Activated T-helper 17 cell treated with anti-CD3 and anti-CD28 coated beads, Interleukin-2, amount 50 U/mL, for 72 hours (primary cell): ENCODE results near the gene NBDY. TPM values are rescaled to one million over a fixed set of nuclear protein-coding genes. Genes with fewer than 3 reads are reported as not detected.

Experiments
- ATAC-seq: fragments of 150-1000 bp; cut with Tn5 transposase; replicated peaks from 2 replicates; pipeline ENCODE4 v1.10.0; 2021; ENCODE audit warnings: mild to moderate bottlenecking, moderate library complexity
- H3K27ac Mint-ChIP-seq: one replicate; pipeline ENCODE4 v1.8.0; 2022; ENCODE audit warnings: mixed read lengths
- H3K27me3 Mint-ChIP-seq: one replicate; pipeline ENCODE4 v1.8.0; 2022; ENCODE audit warnings: mixed read lengths
- H3K36me3 Mint-ChIP-seq: one replicate; pipeline ENCODE4 v1.8.0; 2022; ENCODE audit warnings: low read depth, mild to moderate bottlenecking, mixed read lengths
- H3K4me1 Mint-ChIP-seq: one replicate; pipeline ENCODE4 v1.8.0; 2022; ENCODE audit warnings: mixed read lengths
- H3K4me3 Mint-ChIP-seq: one replicate; pipeline ENCODE4 v1.8.0; 2022; ENCODE audit warnings: mild to moderate bottlenecking, mixed read lengths
- H3K9me3 Mint-ChIP-seq: one replicate; pipeline ENCODE4 v1.8.0; 2022; ENCODE audit warnings: mixed read lengths
- total RNA-seq, 2 donors: library from RNA; stranded (reverse); gene quantifications; one replicate each; pipeline ENCODE4 v1.2.3, GENCODE V29; 2022

The NBDY gene
- total RNA-seq, 2 donors from 2014 or later, result 33.6 to 46.0 TPM

GRCh38 chrX:56787734-56788152, 58.7 kb downstream of the NBDY start:
- Mint-ChIP-seq H3K36me3 (peaks cover 49% of the 10 kb centered on the region), H3K27ac (no peak overlapping the region), H3K4me3 (no peak overlapping the region), H3K27me3 (no peaks in the 10 kb centered on the region), H3K4me1 (peaks cover 20% of the 10 kb centered on the region), H3K9me3 (no peaks in the 10 kb centered on the region)
- ATAC-seq, result no peak

DNA sequence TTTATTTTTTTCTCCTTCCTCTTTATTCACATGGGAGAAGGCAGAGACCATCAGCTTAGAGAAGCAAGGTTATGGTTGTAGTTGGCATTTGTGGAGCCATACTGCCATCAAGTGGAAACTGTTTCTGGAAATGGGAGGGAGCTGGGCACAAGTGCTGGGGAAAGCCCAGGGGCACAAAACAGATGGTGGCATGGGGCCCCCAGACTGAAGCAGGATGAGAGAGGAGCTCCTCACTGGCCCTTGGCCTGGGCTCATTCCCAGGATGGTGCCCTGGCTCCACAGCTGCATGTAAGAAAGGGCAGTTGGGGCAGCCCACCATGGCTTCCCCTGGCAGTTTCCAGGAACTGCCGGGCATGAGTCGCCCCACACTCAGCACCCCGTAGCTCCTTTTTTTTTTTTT, 59.2 kb downstream of the NBDY start:
- Mint-ChIP-seq H3K27ac (no peak overlapping the region), H3K4me3 (no peak overlapping the region), H3K27me3 (no peaks in the 10 kb centered on the region), H3K9me3 (no peaks in the 10 kb centered on the region), H3K4me1 (peaks cover 18% of the 10 kb centered on the region), H3K36me3 (peaks cover 45% of the 10 kb centered on the region)
- no peak for ATAC-seq

DNA sequence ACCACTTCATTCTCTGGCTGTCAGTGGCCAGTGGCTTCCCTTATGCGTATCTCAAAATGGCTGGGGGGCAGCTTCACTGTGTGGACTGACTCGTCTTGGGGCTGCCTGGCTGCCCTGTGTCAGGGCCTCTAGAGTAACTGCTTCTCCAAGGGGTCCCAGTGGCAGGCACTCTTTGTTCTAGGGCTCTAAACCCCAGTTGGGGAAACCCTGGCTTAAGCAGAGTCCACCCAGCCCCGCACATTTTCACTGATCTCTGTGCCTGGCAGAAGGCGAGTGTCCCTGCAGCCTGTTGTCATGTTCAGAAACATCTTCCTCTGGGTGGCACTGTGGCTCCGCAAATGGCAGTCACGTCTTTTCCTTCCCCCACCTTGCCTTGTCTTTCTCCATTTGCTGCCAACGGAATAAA, 59.7 kb downstream of the NBDY start:
- no peaks in the 10 kb centered on the region for H3K27me3 Mint-ChIP-seq
- peak; percentile 37 for ATAC-seq
- peaks cover 18% of the 10 kb centered on the region for H3K4me1 Mint-ChIP-seq
- no peak overlapping the region for H3K27ac Mint-ChIP-seq
- H3K4me3 Mint-ChIP-seq, result no peak overlapping the region
- H3K9me3 Mint-ChIP-seq, result no peaks in the 10 kb centered on the region
- H3K36me3 Mint-ChIP-seq, result peaks cover 45% of the 10 kb centered on the region

GRCh38 chrX:56789518-56790070, 60.6 kb downstream of the NBDY start:
- Mint-ChIP-seq H3K9me3 (no peaks in the 10 kb centered on the region), H3K36me3 (peaks cover 45% of the 10 kb centered on the region), H3K4me1 (peaks cover 18% of the 10 kb centered on the region), H3K27ac (no peak overlapping the region), H3K27me3 (no peaks in the 10 kb centered on the region), H3K4me3 (no peak overlapping the region)
- ATAC-seq, result no peak

DNA sequence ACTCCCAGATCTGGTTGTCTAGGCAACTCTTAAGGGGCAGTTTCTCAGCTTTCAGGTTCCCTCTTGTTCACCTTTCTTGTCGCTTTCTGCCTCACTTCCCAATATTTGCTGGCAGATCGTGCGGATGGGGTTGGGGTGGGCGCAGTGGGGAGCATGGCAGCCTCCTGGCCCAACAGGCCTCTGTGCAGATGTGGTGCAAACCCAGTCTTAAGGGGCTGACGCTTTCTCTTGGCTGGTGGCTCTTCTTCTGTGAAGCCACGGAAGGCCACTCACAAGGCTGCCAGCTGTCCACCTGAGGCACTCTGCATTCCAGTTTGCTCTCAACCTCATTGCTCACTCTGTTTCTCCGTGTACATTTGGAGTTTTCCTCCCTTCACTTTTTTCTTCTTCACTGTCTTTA, 61.7 kb downstream of the NBDY start:
- H3K4me1 Mint-ChIP-seq, result peaks cover 18% of the 10 kb centered on the region
- peaks cover 45% of the 10 kb centered on the region for H3K36me3 Mint-ChIP-seq
- H3K9me3 Mint-ChIP-seq, result no peaks in the 10 kb centered on the region
- H3K27ac Mint-ChIP-seq, result peak overlapping the region; percentile 52
- no peak for ATAC-seq
- no peaks in the 10 kb centered on the region for H3K27me3 Mint-ChIP-seq
- H3K4me3 Mint-ChIP-seq, result no peak overlapping the region

DNA sequence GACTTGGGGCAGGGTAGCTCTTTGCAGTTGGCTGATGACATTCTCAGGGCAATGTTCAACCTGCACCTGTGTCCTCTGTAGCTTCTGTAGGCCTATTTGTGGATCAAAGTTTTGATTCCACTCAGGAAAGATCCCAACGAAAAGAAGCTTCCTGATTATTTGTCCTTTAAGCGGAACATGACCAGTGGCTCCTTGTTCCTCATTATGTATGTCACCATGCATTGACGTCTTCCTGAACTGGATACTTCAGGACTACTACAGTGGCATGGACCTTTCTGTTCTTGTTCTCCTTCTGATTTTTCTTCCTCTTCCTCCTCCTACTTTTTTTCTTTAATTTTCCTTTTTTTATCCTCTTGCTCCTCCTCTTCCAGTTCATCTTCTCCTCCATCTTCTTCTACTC, 62.4 kb downstream of the NBDY start:
- no peaks in the 10 kb centered on the region for H3K9me3 Mint-ChIP-seq
- peaks cover 41% of the 10 kb centered on the region for H3K36me3 Mint-ChIP-seq
- peak overlapping the region; percentile 52 for H3K27ac Mint-ChIP-seq
- no peak for ATAC-seq
- H3K27me3 Mint-ChIP-seq, result no peaks in the 10 kb centered on the region
- H3K4me1 Mint-ChIP-seq, result peaks cover 19% of the 10 kb centered on the region
- no peak overlapping the region for H3K4me3 Mint-ChIP-seq

- peaks cover 20% of the 10 kb centered on the region for H3K4me1 Mint-ChIP-seq
These were observed 63.4 kb downstream of the NBDY start for GRCh38 chrX:56792270-56793111.

DNA sequence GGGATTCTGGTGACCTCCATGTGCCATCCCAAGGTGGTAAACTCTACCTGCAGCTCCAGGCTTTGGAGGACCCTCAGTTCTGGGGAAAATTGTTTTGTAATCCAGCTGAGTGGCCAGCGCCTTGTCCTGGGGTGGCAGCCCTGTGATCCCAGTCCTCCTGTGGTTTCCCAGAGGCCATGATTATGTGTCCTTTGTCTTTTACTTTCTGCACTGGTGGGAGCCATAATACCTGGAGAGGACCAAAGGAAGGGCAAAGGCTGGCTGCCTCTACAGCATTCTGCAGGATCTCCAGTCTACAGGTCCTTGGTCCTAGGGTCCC, 64.0 kb downstream of the NBDY start:
- Mint-ChIP-seq H3K27ac (no peak overlapping the region), H3K36me3 (peaks cover 31% of the 10 kb centered on the region), H3K9me3 (no peaks in the 10 kb centered on the region), H3K4me3 (no peak overlapping the region), H3K4me1 (peaks cover 25% of the 10 kb centered on the region), H3K27me3 (no peaks in the 10 kb centered on the region)
- ATAC-seq, result no peak

More at GRCh38 chrX:56792270-56793111, 63.4 kb downstream of the NBDY start:
- ATAC-seq, result no peak
- H3K4me3 Mint-ChIP-seq, result no peak overlapping the region
- H3K27me3 Mint-ChIP-seq, result no peaks in the 10 kb centered on the region
- no peaks in the 10 kb centered on the region for H3K9me3 Mint-ChIP-seq
- H3K36me3 Mint-ChIP-seq, result peaks cover 31% of the 10 kb centered on the region
- H3K27ac Mint-ChIP-seq, result peak overlapping the region; percentile 52

- Mint-ChIP-seq H3K9me3 (no peaks in the 10 kb centered on the region), H3K27me3 (no peaks in the 10 kb centered on the region), H3K36me3 (peaks cover 31% of the 10 kb centered on the region), H3K4me1 (peaks cover 25% of the 10 kb centered on the region), H3K27ac (no peak overlapping the region), H3K4me3 (no peak overlapping the region)
- ATAC-seq, result no peak
These were observed 64.7 kb downstream of the NBDY start for GRCh38 chrX:56793521-56794320.

DNA sequence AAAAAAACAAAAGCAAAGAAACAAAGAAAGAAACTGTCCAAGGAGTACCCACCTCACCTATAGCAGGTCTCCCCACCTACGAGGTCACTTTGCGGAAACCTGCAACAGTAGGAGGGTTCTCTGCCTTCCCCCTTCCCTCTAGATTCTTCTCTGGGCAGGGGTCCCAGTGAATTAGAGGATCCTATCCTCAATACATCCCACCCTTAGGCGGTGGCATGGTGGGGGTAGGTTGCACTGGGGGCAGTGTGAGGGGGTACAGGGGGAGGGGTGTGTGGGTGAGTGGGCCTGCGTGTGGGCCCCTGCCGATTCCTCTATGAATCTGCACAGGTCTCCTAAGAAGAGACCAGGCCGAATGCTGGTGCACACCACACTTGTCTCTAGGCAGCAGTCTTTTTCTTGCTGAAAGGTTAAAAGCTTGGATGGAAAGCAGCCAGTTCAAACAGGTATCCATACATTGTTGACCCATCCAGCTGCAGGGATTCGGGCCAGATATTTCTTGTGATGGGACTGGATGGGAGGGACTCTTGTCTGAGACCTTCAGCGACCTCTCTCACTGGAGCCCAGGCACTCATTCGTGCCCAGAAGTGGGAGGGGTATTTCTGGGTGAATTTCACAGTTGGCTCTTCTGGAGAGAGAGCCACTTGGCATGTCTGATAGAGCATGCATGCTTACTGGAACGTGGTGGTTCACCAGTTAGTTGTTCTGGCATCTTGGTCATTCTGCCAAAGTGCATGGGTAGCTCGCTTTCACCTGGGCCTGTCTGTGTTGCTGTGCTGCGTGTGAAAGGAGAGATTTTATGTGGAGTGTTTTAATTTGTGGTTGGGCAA, 65.6 kb downstream of the NBDY start:
- Mint-ChIP-seq H3K36me3 (peaks cover 27% of the 10 kb centered on the region), H3K4me1 (peaks cover 28% of the 10 kb centered on the region), H3K4me3 (no peak overlapping the region), H3K9me3 (no peaks in the 10 kb centered on the region), H3K27me3 (no peaks in the 10 kb centered on the region), H3K27ac (no peak overlapping the region)
- no peak for ATAC-seq

- peaks cover 27% of the 10 kb centered on the region for H3K36me3 Mint-ChIP-seq
- H3K4me3 Mint-ChIP-seq, result no peak overlapping the region
- peaks cover 33% of the 10 kb centered on the region for H3K4me1 Mint-ChIP-seq
- ATAC-seq, result no peak
- H3K27me3 Mint-ChIP-seq, result no peaks in the 10 kb centered on the region
- H3K27ac Mint-ChIP-seq, result no peak overlapping the region
- no peaks in the 10 kb centered on the region for H3K9me3 Mint-ChIP-seq
These were observed 66.3 kb downstream of the NBDY start for GRCh38 chrX:56795309-56795868.

DNA sequence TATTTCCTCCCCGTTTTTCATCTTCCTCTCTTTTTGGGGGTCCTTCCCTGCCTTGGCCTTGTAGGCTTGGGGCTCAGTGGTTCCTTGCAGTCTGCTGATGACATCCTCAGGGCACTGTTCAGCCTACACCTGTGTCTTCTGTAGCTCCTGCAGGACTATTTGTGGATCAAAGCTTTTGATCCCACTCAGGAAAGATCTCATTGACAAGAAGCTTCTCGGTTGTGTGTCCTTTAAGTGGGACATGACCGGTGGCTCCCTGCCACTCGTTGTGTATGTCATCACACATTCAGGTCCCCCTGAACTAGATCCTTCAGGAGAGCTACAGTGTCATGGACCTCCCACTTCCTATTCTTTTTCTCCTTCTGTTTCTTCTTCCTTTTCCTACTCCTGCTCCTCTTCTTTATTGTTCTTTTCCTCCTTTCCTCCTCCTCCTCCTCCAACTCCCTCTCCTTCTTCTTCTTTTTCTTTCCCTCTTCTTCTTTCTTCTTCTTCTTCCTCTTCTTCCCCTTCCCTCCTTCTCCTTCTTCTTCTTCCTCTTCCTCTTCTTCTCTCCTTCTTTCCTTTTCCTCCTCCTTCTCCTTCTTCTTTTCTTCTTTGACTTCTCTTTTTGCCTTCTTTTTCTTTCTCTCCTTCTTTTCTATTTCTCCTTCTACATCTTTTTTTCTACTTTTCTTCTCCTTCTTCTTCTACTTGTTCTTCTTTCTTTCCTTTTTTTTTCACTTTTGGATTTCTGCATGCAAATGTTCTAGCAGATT, 67.8 kb downstream of the NBDY start:
- H3K4me1 Mint-ChIP-seq, result peaks cover 44% of the 10 kb centered on the region
- H3K27me3 Mint-ChIP-seq, result no peaks in the 10 kb centered on the region
- H3K9me3 Mint-ChIP-seq, result no peaks in the 10 kb centered on the region
- peak overlapping the region; percentile 71 for H3K27ac Mint-ChIP-seq
- ATAC-seq, result no peak
- no peak overlapping the region for H3K4me3 Mint-ChIP-seq
- peaks cover 31% of the 10 kb centered on the region for H3K36me3 Mint-ChIP-seq

GRCh38 chrX:56797574-56798338, 68.7 kb downstream of the NBDY start:
- peak overlapping the region; percentile 45 for H3K4me3 Mint-ChIP-seq
- H3K27me3 Mint-ChIP-seq, result no peaks in the 10 kb centered on the region
- H3K9me3 Mint-ChIP-seq, result no peaks in the 10 kb centered on the region
- ATAC-seq, result no peak
- peaks cover 26% of the 10 kb centered on the region for H3K36me3 Mint-ChIP-seq
- H3K4me1 Mint-ChIP-seq, result peaks cover 42% of the 10 kb centered on the region
- peak overlapping the region; percentile 71 for H3K27ac Mint-ChIP-seq
